SH-SY5Y (cell line): ENCODE results near the gene IRS4.

Experiments
- GATA2 ChIP-seq: IDR thresholded peaks from 2 replicates; pipeline ENCODE4 v1.6.1; 2011; ENCODE audit warnings: mild to moderate bottlenecking, low read depth, low read length
- GATA3 ChIP-seq: IDR thresholded peaks from 2 replicates; pipeline ENCODE4 v1.6.1; 2011; ENCODE audit warnings: low read depth, mild to moderate bottlenecking, low read length, moderate library complexity

The IRS4 gene

GRCh38 chrX:108702530-108702929 lies 33.8 kb downstream of the IRS4 start:
- TF ChIP-seq GATA2 (no peak), GATA3 (no peak)

GRCh38 chrX:108701633-108702032 lies 34.7 kb downstream of the IRS4 start:
- TF ChIP-seq GATA2 = no peak
- TF ChIP-seq GATA3 = no peak

- TF ChIP-seq GATA3 (no peak), GATA2 (no peak)
Measured at GRCh38 chrX:108699368-108699767, 37.0 kb downstream of the IRS4 start.

- TF ChIP-seq GATA3 = no peak
- TF ChIP-seq GATA2 = no peak
Measured at GRCh38 chrX:108696690-108697089, 39.7 kb downstream of the IRS4 start.
